ENCODE results near the gene COG7.

COG7 gene

DNA sequence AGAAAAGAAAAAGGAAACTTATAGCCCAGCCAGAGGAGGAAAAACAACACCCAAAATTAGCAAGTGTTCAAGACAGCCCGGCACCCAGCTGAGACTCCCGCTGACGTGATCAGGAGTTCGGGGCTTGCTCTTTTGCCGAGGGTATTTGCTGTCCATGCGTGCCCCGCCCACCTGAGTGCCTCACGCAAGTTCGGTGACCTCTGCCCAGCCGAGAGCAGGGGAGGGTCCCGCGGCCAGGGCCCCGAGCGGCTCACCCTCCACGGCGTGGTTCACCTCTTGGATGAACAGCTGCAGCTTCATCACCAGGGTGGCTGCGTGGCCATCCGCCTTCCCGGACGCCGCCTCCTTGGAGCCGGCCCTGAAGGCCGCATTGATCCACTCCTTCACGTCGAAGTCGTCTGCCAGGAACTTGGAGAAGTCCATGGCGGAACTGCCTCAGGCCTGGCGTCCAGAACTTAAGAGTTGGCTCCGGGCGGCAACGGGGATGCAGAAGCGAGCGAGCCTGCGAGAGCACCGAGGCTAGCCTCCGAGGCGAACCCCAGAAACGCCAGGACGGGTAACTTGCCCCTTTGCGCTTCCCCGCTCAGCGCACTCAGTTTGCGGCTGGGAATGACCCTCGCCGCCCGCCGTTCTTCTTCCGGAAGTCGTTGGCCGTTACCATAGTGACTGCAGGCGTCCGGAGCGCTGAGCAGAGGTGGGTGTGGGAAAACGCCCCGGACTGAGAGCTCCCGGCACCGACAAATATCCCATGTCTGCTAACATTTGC, at the start of gene COG7:
Gene COG7, minus strand, starts transcription at position 618 of the 766 bp plus-strand sequence. Its CDS starts 195 bp downstream, at position 423.
- peak within 1 kb of the TSS; percentile 95 for H3K4me3 ChIP-seq (ENCODE audit: low read length)
- TF ChIP-seq, protein P1, sequence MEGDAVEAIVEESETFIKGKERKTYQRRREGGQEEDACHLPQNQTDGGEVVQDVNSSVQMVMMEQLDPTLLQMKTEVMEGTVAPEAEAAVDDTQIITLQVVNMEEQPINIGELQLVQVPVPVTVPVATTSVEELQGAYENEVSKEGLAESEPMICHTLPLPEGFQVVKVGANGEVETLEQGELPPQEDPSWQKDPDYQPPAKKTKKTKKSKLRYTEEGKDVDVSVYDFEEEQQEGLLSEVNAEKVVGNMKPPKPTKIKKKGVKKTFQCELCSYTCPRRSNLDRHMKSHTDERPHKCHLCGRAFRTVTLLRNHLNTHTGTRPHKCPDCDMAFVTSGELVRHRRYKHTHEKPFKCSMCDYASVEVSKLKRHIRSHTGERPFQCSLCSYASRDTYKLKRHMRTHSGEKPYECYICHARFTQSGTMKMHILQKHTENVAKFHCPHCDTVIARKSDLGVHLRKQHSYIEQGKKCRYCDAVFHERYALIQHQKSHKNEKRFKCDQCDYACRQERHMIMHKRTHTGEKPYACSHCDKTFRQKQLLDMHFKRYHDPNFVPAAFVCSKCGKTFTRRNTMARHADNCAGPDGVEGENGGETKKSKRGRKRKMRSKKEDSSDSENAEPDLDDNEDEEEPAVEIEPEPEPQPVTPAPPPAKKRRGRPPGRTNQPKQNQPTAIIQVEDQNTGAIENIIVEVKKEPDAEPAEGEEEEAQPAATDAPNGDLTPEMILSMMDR (conservative IDR thresholded peaks at IDR 0.05; ENCODE audit: low read depth, low read length): no peak
- DNase-seq (ENCODE audit: low read depth): peak; percentile 56

DNA sequence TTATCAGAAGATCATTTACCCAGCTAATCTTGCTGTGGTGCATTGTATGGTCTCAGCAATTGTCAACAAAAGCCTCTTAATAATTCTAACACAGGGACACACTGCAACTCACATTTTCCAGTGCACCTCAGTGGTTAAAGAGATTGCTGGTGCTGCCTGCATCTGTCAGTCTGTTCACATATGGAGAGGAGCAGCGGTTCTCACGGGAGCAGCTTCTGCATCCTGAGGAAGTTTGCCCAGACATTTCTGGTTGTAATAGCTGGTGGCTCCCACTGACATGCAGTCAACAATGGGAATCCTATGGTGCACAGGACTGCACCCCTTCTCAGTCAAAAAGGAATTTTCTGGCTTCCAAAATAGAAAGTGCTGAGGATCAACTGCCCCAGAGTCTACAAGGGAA, 49.5 kb upstream of the COG7 start:
- H3K4me3 ChIP-seq (ENCODE audit: low read length): no peak overlapping the region
- TF ChIP-seq, protein P1 (conservative IDR thresholded peaks at IDR 0.05; ENCODE audit: low read depth, low read length): no peak
- no peak for DNase-seq (ENCODE audit: low read depth)

DNA sequence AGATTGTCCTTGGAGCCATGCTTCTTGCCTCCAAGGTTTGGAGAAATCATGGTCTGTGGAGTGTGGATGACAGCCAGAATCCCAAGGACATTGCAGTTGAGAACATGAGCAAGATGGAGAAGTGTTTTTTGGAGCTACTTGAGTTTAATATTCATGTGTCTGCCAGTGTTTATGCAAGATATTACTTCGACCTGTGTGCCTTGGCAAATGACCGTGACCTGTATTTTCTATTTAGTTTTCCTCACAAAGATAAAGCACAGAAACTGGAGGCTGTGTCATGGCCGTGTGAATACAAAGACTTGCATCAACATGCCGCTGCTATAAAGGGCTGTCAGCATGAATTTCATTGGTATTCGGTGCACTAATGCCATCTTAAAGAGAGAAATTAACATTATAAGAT, 48.3 kb upstream of the COG7 start:
- no peak for DNase-seq (ENCODE audit: low read depth)
- H3K4me3 ChIP-seq (ENCODE audit: low read length): no peak overlapping the region
- TF ChIP-seq, protein P1 (conservative IDR thresholded peaks at IDR 0.05; ENCODE audit: low read depth, low read length): no peak

DNA sequence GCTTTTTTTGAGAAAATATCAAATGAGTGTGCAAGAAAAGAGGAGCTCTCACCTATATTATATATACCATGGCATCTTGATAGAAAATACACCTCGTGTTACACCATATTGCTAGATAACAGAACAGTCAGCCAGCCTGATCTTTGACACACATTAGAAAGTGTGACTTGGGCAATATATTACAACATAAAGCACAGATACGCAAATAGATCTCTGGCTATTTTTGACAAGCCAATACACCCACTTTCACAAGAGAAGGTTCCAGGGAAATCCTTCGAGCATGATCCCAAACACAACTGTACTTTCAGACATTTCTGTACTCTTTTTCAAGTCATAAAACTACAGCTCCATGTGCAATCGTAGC, 47.9 kb upstream of the COG7 start:
- no peak overlapping the region for H3K4me3 ChIP-seq (ENCODE audit: low read length)
- DNase-seq (ENCODE audit: low read depth): no peak
- TF ChIP-seq, protein P1 (conservative IDR thresholded peaks at IDR 0.05; ENCODE audit: low read depth, low read length): no peak

DNA sequence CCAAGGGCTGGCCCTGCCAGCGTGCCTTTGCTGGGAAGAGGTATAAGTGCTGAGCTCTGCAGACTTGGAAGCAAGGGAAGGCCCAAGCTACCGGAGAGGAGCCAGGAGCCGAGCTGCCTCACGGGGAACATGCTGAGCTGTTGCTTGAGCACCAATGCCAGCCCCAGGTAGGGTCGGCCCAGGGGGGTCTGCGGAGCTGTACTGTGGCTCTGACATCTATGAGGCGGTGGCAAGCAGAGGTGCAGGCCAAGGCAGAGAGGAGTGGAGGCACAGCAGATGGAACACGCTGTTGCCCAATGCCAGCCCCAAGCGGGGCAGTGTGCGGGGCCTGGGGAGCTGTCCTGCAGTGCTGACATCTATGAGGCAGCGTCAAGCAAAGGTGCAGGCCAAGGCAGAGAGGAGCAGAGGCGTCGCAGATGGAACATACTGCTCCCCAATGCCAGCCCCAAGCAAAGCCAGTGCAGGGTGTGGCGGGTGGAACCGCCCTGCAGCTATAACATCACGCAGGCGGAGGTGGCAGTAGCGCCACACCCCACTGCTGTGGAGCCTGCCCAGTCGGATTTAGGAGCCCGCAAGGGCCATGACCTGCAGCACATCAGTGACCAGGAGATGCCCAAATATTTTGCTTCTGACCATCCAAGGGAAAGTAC, 47.3 kb upstream of the COG7 start:
- DNase-seq (ENCODE audit: low read depth): no peak
- no peak overlapping the region for H3K4me3 ChIP-seq (ENCODE audit: low read length)
- TF ChIP-seq, protein P1 (conservative IDR thresholded peaks at IDR 0.05; ENCODE audit: low read depth, low read length): no peak

DNA sequence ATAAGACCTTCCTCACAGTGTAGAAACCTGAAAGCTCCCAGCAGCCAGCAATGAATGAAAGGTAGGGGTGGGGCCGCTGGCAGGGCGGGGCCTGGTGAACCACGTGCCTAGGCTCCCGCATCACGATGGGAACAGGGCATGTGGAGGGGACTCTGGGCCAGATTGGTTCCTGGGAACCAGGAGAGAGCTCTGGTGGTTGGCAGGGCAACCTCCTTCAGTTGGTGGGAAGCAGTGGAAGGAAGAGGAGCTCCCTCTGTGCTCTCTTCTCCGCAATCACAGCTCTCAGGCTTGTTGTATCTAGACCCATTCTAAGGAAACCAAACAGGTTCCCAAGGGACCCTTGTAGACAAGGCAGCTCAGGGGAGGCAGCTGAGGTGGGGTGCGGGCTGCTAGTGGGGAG, 46.8 kb upstream of the COG7 start:
- H3K4me3 ChIP-seq (ENCODE audit: low read length): no peak overlapping the region
- no peak for DNase-seq (ENCODE audit: low read depth)
- TF ChIP-seq, protein P1 (conservative IDR thresholded peaks at IDR 0.05; ENCODE audit: low read depth, low read length): no peak

DNA sequence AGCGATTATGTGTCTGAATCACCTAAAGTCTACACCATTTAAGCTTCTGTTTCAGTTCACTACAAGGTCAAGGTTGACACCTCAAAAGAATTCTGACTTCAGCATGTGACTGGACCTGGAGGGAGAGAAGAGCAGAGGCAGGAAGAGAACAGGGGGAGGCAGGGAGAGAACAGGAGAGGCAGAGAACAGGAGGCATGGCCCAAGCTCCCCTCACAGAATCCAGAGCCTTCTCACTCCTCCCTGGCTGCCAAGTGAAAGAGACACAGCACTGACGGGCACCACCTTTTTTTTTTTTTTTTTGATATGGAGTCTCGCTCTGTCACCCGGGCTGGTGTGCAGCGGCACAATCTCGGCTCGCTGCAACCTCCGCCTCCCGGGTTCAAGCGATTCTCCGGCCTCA, 45.9 kb upstream of the COG7 start:
- TF ChIP-seq, protein P1 (conservative IDR thresholded peaks at IDR 0.05; ENCODE audit: low read depth, low read length): no peak
- no peak overlapping the region for H3K4me3 ChIP-seq (ENCODE audit: low read length)
- no peak for DNase-seq (ENCODE audit: low read depth)

Measured in retinal pigment epithelial cell (primary cell).